ENCODE data around the gene LCN1. TPM values are rescaled to one million over a fixed set of nuclear protein-coding genes. Genes with fewer than 3 reads are reported as not detected.
A peak's percentile ranks its signal among the peaks of the same experiment; 100 is the strongest.

The LCN1 gene
- total RNA-seq, 1 donor from 2014 or later = not detected

DNA sequence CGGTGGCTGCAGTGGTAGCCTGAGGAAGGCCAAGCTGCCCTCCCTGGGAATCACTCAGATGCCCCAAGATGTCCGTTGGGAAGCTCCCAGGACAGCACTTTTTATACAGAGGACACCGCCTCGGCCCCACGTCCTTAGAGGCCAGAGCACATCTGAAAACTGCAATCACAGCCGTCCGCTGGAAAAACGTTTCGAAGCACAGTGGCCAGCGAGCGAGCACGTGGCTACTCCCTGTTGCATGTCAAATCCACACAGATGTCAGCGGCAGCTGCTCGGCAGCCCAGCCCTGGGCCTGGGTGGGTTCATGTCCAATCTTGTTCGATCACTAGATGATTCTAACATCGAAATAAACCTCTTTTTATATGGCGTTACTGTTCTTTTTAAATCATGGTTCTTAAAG is 32.7 kb upstream of the LCN1 start:
- no peak for TF ChIP-seq CTCF (IDR thresholded peaks at IDR 0.05; ENCODE audit: partially characterized antibody, unreplicated experiment)
- Mint-ChIP-seq H3K27me3 (ENCODE audit: unreplicated experiment) (peaks cover 5% of the 10 kb centered on the region), H3K36me3 (ENCODE audit: unreplicated experiment) (no peaks in the 10 kb centered on the region), H3K9me3 (ENCODE audit: unreplicated experiment) (peaks cover 2% of the 10 kb centered on the region), H3K4me3 (ENCODE audit: unreplicated experiment) (peak overlapping the region; percentile 6), H3K27ac (ENCODE audit: unreplicated experiment) (peak overlapping the region; percentile 12), H3K4me1 (ENCODE audit: low read depth, unreplicated experiment) (peaks cover 15% of the 10 kb centered on the region)
- DNase-seq = peak; percentile 23

GRCh38 chr9:135489188-135489906 is 31.9 kb upstream of the LCN1 start:
- Mint-ChIP-seq H3K36me3 (ENCODE audit: unreplicated experiment) (no peaks in the 10 kb centered on the region), H3K4me1 (ENCODE audit: low read depth, unreplicated experiment) (peaks cover 15% of the 10 kb centered on the region), H3K27me3 (ENCODE audit: unreplicated experiment) (peaks cover 5% of the 10 kb centered on the region), H3K9me3 (ENCODE audit: unreplicated experiment) (peaks cover 2% of the 10 kb centered on the region), H3K4me3 (ENCODE audit: unreplicated experiment) (no peak overlapping the region), H3K27ac (ENCODE audit: unreplicated experiment) (no peak overlapping the region)
- DNase-seq = peak; percentile 8
- TF ChIP-seq CTCF (IDR thresholded peaks at IDR 0.05; ENCODE audit: partially characterized antibody, unreplicated experiment) = no peak

DNA sequence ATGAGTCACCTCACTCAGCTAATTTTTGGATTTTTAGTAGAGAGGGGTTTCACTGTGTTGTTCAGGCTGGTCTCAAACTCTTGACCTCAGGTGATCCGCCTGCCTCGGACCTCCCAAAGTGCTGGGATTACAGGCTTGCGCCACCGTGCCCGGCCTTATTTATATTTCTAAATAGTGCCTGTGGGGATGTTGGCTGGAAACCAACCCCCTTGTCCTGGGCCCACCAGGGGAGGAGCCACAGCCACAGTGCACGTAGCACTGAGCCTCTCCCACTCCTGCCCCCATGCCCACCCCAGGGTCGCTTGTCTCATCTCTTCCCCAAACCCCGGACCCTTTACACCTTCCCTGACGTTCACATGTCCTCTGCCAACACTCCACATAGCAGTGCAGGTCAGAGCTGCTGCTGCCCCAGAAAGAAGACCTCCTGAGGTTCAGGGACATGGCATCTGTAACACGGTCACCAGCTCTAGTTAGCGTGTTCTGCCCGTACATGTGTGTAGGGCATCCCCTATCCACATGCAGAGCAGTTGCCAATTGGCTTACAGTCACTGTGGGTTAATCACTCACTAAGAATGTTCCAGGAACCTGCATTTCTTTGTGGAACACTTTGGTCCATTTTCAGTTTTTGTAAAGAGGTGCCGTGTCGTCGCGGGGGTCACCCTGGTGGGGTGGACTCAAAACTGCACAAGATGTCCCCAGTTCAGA is 30.9 kb upstream of the LCN1 start:
- peak overlapping the region; percentile 38 for H3K27ac Mint-ChIP-seq (ENCODE audit: unreplicated experiment)
- H3K27me3 Mint-ChIP-seq (ENCODE audit: unreplicated experiment) = peaks cover 7% of the 10 kb centered on the region
- peaks cover 15% of the 10 kb centered on the region for H3K4me1 Mint-ChIP-seq (ENCODE audit: low read depth, unreplicated experiment)
- TF ChIP-seq CTCF (IDR thresholded peaks at IDR 0.05; ENCODE audit: partially characterized antibody, unreplicated experiment) = no peak
- DNase-seq = peak; percentile 9
- no peak overlapping the region for H3K4me3 Mint-ChIP-seq (ENCODE audit: unreplicated experiment)
- H3K9me3 Mint-ChIP-seq (ENCODE audit: unreplicated experiment) = peaks cover 2% of the 10 kb centered on the region
- no peaks in the 10 kb centered on the region for H3K36me3 Mint-ChIP-seq (ENCODE audit: unreplicated experiment)

GRCh38 chr9:135490980-135491464 is 30.2 kb upstream of the LCN1 start:
- Mint-ChIP-seq H3K4me3 (ENCODE audit: unreplicated experiment) (no peak overlapping the region), H3K9me3 (ENCODE audit: unreplicated experiment) (no peaks in the 10 kb centered on the region), H3K4me1 (ENCODE audit: low read depth, unreplicated experiment) (peaks cover 15% of the 10 kb centered on the region), H3K27ac (ENCODE audit: unreplicated experiment) (no peak overlapping the region), H3K36me3 (ENCODE audit: unreplicated experiment) (no peaks in the 10 kb centered on the region), H3K27me3 (ENCODE audit: unreplicated experiment) (peaks cover 7% of the 10 kb centered on the region)
- DNase-seq = peak; percentile 2
- TF ChIP-seq CTCF (IDR thresholded peaks at IDR 0.05; ENCODE audit: partially characterized antibody, unreplicated experiment) = no peak

DNA sequence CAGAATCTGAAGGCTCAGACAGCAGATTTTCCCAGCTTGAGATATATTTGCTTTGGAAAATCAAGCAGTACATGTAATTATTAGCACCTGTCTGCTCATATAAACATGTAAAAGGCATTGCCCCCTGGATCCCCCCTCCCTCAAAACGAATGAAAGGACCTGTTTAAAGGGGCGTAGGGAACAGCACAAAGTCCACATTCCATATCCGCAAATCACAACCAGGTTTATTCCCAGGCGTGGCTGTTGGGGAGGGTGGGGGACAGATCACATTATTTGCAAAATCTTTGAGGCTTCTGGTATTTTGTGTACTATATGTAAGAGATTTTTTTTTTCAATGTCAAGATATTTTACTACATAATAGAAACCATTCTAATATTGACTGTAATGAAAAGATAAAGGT is 29.5 kb upstream of the LCN1 start:
- no peaks in the 10 kb centered on the region for H3K9me3 Mint-ChIP-seq (ENCODE audit: unreplicated experiment)
- H3K4me1 Mint-ChIP-seq (ENCODE audit: low read depth, unreplicated experiment) = peaks cover 15% of the 10 kb centered on the region
- no peak overlapping the region for H3K4me3 Mint-ChIP-seq (ENCODE audit: unreplicated experiment)
- DNase-seq = no peak
- peaks cover 7% of the 10 kb centered on the region for H3K27me3 Mint-ChIP-seq (ENCODE audit: unreplicated experiment)
- no peak for TF ChIP-seq CTCF (IDR thresholded peaks at IDR 0.05; ENCODE audit: partially characterized antibody, unreplicated experiment)
- no peak overlapping the region for H3K27ac Mint-ChIP-seq (ENCODE audit: unreplicated experiment)
- no peaks in the 10 kb centered on the region for H3K36me3 Mint-ChIP-seq (ENCODE audit: unreplicated experiment)
